Muscle of back (tissue), 11 donors: Measurements from ENCODE around the gene RNASEH2A. TPM values are rescaled to one million over a fixed set of nuclear protein-coding genes. Genes with fewer than 3 reads are reported as not detected.

Source experiments
- DNase-seq, 3 donors: peaks; one replicate each; pipeline versions ENCODE4 v3.0.0 to v3.0.0-alpha.2; 2013
- polyA plus RNA-seq, 10 donors: library from polyadenylated mRNA; unstranded; fragments of 120-200 nt; gene quantifications; one replicate each; pipeline ENCODE4 v1.2.1, GENCODE V29; 2013; ENCODE audit not compliant: insufficient read length in 10 of 10

The RNASEH2A gene
- polyA plus RNA-seq, 10 donors = 13.4 to 36.2 (median 19.9) TPM

DNA sequence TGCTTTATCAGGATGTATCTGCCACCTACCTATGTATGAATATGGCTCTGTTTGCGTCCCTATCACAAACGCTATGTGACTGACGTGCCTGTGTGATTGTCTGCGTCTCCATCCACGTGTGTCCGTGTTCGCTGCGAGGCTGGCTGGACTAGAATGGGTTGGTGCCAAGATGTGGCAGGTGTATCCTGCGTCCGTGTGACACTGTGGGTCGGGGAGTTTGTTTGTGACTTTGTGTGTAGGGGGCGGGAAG is 24.3 kb upstream of the RNASEH2A start:
- DNase-seq = no peak

DNA sequence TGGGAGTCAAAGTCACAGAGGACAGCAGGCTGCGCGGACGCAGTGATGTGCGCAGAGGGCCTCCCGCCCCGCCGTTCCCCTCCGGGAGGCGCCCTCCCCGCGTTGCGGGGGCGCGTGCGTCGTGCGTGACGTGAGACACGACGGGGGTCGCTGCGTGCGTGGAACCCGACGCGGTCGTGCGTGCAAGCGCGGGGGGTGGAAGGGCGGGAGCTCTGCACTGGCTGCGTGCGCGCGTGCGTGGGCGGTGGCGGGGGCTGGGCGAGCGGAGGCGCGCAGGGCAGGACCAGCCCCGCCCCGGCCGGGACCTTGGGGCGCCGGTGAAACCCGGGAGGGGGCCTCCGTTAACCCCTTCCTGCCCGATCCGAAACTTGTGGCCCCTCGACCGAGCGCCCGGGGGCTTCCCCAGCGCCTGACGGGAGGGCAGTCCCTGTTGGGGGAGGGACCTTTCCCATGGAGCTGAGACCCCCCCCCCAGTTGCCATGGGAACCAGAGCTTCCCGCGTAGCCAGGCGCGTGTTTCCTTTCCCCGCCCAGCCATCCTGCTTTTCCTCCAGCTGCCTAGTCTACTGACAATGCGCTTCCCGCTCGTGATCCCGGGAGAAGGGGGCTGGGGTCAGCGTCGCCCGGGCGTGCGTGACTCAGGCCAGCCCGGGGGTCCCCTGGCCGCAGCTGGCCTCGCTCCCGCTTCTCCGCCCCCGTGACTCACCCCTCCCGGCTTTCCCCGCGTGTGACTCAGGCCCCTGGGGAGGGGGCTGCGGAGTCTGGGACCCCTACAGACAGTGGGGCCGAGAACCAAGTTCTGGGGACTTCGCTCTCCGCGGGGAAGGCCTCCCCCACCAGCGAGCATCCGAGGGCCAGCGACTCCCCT is 23.7 kb upstream of the RNASEH2A start:
- DNase-seq = peak; percentile 84 to 95 (median 87)

DNA sequence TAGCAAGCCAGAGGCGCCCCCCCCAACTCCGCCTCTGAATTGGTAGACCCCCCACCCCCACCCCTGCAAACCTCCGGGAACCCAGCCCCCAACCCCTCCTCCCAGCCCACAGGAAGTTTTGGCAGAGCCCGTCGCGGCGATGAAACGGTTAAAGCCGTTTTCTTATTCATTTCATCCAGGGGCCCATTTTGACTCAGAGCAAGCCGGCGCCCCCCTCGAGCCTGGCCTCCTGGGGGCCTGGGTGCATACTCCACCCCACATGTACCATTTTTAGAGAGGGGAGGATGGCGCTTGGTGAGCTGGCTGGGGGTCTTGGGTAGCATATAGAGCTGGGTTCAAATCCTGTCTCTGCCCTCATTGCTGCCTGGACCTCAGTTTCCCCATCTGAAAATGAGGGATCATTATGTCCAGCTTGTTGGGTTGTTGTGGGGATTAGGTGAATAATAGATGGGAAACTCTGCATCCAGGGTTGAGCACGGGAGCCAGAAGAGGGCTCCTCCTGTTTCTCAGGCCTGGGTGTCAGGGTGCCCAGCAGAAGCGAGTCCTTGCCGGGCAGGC is 23.0 kb upstream of the RNASEH2A start:
- no peak for DNase-seq

DNA sequence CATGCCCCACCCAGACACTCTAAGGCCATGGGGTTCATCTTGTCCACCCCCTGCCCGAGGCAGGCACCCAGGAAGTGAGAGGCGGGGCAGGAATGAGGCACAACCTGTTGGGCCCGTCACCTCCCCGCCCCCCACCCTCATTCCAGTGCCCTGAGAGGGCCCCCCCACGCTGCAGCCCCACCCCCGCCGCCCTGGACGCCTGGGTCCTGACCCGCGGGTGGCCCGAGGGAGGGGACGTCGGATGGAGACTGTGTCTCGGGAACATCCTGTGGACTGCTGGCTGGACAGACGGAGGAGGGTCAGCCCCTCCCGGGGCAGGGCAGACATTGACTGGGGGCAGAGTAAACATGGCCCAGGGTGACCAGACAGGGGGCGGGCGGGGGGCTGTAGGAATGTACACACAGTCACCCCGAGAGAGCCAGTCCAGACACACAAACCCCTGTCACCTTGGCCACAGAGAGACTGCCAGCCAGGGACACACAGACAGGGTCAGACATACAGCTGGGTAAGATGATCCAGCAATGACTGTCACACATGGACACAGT is 22.5 kb upstream of the RNASEH2A start:
- DNase-seq = no peak

DNA sequence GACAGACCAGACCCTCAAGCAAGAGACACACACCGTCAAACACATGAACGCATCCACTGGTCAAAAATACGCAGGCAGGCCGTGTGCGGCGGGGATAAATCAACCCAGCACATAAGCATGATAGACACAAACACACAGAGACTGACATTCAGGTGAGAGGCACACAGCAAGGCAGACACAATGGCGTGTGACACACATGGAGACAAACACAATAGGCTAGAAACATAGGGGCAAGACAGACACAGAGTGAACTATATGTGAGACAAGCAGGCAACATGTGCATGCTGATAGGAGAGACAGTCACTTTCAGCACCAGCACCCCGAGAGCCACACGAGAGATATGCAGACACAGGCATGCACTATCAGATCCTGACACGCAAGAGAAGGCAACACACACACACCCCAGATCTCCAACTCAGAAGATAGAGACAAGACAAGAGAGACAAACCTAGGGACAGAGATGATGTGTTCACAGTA is 22.0 kb upstream of the RNASEH2A start:
- no peak for DNase-seq

DNA sequence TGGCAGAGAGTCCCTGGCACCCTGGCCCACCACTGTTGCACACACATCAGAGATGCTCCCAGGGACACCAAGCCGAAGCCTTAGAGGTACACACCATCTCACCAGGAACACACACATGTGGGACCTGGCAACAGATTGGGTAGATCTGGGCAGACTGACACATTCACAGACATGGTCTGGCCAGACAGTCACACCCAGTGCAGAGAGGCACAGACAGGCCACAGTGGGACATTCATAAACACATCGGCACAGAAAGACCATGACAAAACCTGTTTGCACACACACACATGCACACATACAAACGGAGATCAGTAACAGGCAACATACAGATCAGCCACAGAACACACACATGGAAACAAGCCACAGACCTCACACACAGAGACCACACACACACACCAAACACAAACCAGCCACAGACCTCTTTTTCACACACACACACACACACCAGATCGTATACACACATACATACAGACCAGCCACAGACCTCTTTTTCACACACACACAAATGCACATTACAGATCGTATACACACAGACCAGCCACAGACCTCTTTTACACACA is 21.4 kb upstream of the RNASEH2A start:
- DNase-seq = peak in 1 of 3 donors; percentile 68

DNA sequence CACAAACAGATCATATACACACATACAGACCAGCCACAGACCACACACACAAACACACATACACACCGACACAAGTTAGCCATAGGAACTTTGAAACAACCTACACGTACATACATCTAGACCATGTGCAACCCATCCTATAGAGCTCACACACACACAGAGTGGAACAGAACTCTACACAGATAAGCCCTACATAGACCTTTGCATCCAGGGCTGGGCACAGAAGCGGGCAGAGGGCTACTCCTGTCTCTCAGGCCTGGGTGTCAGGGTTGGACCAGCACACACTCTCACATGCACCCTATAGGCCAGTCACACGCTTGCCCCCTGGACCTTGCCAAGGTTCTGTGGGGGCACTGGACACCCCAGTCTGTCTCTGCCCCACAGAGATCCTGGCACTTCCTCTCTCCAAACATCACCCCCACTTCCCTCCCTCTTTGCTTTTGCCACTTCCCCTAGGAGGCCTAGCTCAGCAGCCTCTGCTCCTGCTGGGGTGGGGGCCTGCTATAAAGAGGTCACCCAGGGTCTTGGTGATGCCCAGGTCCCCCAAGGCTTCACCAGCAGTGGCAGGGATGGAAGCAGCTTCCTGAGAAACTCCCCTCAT is 20.9 kb upstream of the RNASEH2A start:
- DNase-seq = peak in 1 of 3 donors; percentile 49

DNA sequence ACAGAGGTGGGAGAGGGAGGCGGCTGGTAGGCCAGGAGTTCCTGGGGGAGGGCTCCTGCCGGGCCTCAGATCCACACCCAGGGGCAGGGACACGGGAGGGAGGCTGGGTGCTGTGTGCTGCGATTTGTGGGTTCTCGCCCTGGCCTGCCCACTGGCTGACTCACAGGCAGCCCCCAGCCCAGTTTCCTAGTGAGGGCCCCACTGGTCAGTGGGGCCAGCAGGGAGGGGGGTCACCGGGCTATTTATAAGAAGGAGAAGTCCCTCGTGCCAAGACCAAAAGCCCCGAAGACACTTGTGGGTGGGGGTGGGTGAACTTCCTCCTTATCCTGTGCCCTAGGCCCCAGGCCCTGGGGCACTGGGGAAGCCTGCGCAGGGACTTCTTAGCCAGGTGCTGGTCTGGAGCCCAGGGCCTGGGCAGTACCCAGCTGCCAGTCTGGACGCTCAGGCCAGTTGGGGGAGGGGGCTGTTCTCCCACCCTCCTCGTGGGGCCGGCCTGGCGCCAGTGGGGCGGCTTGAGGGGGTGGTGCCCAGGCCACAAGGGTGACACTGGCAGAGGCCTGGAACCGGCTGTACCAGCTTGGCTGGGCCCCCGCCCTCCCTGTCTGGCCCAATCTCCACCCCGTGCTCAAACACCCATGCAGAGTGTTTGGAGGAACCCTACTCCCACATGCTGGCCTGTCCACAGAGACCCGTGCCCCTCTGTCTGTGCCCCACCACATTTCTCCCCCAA is 20.1 kb upstream of the RNASEH2A start:
- DNase-seq = peak in 1 of 3 donors; percentile 67

DNA sequence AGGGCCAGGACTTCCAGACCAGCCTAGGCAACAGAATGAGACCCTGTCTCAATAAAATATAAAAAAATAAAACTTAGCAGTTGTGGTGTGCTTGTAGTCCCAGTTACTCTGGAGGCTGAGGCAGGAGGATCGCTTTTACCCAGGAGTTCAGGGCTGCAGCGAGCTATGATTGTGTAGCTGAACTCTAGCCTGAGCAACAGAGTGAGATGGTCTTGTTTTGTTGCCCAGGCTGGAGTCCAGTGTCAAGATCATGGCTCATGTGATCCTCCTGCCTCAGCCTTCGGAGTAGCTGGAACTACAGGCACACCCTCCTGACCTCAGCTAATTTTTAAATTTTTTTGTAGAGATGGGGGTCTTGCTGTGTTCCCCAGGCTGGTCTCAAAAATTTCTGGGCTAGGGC is 19.4 kb upstream of the RNASEH2A start:
- no peak for DNase-seq

DNA sequence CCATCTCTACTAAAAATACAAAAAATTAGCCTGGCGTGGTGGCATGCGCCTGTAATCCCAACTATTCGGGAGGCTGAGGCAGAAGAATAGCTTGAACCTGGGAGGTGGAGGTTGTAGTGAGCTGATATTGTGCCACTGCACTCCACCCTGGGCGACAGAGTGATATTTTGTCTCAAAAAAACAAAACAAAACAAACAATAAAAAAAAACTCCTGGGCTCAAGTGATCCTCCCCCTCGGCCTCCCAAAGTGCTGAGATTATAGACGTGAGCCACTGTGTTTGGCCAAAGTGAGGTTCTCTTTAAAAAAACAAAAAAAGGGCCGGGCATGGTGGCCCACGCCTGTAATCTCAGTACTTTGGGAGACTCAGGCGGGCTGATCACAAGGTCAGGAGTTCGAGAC is 18.9 kb upstream of the RNASEH2A start:
- DNase-seq = no peak

DNA sequence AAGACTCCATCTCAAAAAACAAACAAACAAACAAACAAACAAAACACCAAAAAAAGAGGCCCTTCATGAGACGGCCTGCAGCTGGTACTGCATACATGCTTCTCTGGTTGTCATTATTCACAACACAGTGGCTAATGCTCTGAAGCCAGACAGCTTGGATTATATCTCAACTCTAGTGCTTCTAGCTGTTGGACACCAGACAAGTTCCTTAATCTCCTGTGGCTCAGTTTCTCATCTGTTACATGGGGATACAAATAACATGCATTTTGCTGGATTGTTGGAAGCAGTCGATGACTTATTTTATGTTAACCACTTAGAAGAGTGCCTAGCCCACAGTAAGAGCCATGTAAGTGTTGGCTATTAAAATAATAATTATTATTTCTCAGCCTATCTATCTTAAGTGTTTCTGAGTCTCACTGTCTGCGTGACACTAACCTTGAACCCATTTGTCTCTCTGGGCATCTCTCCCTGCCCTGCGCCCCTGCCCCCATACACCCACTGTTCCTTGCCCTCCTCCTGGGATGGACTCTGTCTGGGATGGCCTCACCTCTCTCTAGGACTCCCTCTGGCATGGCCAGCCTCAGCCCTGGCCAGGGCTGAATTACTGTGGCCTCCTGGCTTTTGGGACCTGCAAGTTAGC is 18.2 kb upstream of the RNASEH2A start:
- DNase-seq = peak in 1 of 3 donors; percentile 91

DNA sequence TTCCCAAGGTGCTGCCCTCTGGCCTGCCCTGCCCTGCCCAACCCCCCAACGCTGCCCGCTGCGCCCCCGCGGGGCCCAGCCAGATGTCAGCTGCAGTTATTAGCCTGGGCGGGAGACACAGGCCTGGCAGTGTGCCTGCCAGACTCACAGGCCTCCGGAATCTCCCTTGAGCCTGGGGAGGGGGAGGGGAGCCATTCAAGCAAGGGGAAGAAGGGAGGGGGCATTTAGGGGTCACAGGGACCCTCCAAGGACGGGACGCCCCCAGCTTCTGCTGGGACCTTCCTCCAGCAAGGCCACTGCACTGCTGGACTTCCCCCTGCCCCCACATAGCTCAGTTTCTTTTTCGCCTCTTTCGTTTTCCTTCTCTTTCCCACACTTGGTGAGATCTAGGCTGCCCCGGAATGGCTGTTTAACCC is 17.7 kb upstream of the RNASEH2A start:
- peak; percentile 86 to 94 (median 87) for DNase-seq

DNA sequence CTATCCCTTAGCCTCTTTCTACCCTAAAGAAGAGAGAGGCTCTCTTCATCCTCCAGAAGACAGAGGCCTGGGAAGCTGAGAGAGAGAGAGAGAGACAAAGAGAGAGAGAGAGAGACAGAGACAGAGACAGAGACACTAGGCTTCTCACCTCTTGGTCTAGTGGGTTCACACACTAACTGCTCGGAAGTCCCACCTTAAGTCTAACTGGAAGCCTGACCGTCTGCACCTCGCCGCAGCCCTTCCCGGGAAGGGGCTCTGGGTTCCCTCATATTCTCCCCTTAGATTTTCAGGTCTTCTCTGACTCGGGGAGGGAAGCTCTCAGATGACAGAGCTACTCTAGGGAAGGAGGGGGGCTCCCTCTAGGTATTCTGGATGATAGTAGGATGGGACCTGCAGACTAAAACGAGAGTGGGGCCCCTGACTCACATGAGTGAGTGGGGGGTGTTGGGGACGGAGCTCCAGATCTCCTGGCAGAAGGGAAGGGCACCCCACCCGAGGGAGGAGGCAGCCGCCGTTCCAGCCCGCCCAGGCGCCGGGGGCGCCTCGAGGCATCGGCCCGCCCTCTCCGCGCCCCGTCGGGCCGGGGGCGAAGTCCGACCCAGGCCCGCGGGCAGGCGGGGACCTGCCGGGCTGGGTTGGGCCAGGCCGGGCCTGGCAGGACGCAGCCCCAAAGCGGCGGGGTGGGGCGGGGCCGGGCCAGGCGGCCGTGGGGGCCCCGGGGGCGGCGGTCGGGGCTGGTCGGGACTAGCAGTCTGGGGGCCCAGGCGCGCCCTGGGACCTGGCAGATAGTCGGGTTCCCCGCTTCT is 17.1 kb upstream of the RNASEH2A start:
- DNase-seq = peak in 1 of 3 donors; percentile 79

DNA sequence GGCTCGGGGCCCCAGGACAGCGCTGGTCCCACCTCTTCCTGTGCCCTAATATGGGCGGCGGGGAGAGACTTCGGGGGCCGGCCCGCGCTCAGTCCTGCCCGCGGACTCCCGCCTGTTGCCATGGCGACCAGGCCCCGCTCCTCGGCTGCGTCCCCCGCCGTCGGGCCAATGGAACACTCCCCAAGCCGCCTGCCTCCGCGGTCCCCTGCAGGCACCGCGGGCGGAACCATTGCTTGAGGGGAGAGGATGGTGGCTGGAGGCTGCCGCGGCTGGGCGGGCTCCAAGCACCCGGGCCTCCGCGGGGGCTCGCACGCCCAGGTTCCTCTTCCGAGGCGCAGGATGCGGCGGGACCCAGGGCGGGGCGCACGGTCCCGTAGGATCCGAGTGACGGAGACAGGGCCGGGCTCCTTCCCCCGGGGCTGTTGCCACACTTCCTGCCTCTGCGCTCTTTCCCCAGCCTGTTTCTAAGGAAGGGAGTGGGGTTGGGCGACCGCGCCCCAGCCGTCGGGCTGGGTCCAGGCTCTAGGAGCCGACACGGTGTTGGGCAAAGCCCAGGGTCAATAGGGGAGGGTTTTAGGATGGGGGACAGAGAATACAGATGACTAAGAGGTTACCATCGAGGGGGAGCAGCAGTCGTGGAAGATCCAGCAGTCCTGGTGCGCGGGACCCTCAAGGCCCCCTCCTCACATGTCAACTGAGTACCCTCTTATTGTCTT is 16.3 kb upstream of the RNASEH2A start:
- peak; percentile 95 to 97 (median 95) for DNase-seq

DNA sequence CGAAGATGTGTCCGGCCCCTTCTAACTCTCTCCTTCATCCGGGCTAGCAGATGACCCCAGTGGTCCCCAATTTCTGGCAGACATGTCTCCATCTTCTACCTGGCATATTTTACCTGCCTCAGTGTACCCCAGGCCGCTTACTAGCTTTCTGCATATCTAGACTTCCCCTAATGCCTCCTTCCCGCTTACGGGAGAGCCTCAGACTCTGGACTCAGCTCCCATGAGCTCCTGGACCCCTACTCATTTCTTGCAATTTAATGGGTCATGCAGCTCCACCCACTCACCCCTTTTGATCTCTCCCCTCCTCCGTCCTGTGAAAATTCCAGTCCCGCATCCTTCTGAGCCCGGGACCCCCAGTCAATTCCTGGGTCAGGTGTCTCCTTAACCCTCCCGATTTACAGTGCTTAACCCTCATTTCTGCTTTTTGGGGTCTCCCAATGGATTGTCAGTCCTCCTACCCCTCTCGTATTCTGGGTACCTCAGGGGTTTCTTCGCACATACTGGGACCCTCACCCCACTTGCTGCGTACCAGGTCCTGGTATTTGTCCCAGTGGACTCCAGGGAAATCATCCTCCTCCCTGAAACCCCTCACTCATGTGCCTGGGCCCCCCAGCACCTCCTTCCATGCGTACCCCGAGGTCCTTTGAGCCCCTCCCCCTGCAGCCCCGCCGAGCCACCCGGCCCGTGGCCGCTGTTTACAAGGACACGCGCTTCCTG is 15.6 kb upstream of the RNASEH2A start:
- no peak for DNase-seq

DNA sequence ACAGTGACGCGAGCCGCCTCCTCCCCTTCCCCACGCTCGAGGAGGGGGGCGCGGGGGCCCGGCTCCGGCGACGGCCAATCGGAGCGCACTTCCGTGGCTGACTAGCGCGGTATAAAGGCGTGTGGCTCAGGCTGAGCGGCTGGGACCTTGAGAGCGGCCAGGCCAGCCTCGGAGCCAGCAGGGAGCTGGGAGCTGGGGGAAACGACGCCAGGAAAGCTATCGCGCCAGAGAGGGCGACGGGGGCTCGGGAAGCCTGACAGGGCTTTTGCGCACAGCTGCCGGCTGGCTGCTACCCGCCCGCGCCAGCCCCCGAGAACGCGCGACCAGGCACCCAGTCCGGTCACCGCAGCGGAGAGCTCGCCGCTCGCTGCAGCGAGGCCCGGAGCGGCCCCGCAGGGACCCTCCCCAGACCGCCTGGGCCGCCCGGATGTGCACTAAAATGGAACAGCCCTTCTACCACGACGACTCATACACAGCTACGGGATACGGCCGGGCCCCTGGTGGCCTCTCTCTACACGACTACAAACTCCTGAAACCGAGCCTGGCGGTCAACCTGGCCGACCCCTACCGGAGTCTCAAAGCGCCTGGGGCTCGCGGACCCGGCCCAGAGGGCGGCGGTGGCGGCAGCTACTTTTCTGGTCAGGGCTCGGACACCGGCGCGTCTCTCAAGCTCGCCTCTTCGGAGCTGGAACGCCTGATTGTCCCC is 14.9 kb upstream of the RNASEH2A start, which contains the start of gene JUNB:
TSS of gene JUNB (plus strand) at position 142 of the 706 bp plus-strand sequence. CDS start at position 428, 286 bp downstream.
- DNase-seq = peak; percentile 96 to 98 (median 97)

DNA sequence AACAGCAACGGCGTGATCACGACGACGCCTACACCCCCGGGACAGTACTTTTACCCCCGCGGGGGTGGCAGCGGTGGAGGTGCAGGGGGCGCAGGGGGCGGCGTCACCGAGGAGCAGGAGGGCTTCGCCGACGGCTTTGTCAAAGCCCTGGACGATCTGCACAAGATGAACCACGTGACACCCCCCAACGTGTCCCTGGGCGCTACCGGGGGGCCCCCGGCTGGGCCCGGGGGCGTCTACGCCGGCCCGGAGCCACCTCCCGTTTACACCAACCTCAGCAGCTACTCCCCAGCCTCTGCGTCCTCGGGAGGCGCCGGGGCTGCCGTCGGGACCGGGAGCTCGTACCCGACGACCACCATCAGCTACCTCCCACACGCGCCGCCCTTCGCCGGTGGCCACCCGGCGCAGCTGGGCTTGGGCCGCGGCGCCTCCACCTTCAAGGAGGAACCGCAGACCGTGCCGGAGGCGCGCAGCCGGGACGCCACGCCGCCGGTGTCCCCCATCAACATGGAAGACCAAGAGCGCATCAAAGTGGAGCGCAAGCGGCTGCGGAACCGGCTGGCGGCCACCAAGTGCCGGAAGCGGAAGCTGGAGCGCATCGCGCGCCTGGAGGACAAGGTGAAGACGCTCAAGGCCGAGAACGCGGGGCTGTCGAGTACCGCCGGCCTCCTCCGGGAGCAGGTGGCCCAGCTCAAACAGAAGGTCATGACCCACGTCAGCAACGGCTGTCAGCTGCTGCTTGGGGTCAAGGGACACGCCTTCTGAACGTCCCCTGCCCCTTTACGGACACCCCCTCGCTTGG is 14.1 kb upstream of the RNASEH2A start:
- DNase-seq = peak in 1 of 3 donors; percentile 89
